ENCODE results near the gene AXIN1. TPM values are rescaled to one million over a fixed set of nuclear protein-coding genes. Genes with fewer than 3 reads are reported as not detected.

Gene AXIN1
- total RNA-seq, 1 donor from 2014 or later: 13.6 TPM

GRCh38 chr16:303760-304505, 48.6 kb downstream of the AXIN1 start:
- DNase-seq (ENCODE audit: low read depth in 2 of 2): peak in 1 of 2 donors; percentile 18

GRCh38 chr16:301950-302349, 50.6 kb downstream of the AXIN1 start:
- DNase-seq (ENCODE audit: low read depth in 2 of 2): no peak

- DNase-seq (ENCODE audit: low read depth in 2 of 2): no peak
Measured at GRCh38 chr16:301235-301634, 51.3 kb downstream of the AXIN1 start.

- no peak for DNase-seq (ENCODE audit: low read depth in 2 of 2)
Measured at GRCh38 chr16:297832-298231, 54.7 kb downstream of the AXIN1 start.

GRCh38 chr16:296806-297510, 55.6 kb downstream of the AXIN1 start:
- no peak for DNase-seq (ENCODE audit: low read depth in 2 of 2)

- no peak for DNase-seq (ENCODE audit: low read depth in 2 of 2)
Measured at GRCh38 chr16:296276-296675, 56.2 kb downstream of the AXIN1 start.

- no peak for DNase-seq (ENCODE audit: low read depth in 2 of 2)
Measured at GRCh38 chr16:293043-293775, 59.3 kb downstream of the AXIN1 start.

GRCh38 chr16:291539-291938, 61.0 kb downstream of the AXIN1 start:
- DNase-seq (ENCODE audit: low read depth in 2 of 2): no peak

GRCh38 chr16:290681-291405, 61.7 kb downstream of the AXIN1 start:
- no peak for DNase-seq (ENCODE audit: low read depth in 2 of 2)

- no peak for DNase-seq (ENCODE audit: low read depth in 2 of 2)
Measured at GRCh38 chr16:290015-290680, 62.4 kb downstream of the AXIN1 start.

GRCh38 chr16:289395-289997, 63.0 kb downstream of the AXIN1 start:
- DNase-seq (ENCODE audit: low read depth in 2 of 2): no peak

GRCh38 chr16:287981-288920, 64.3 kb downstream of the AXIN1 start:
- no peak for DNase-seq (ENCODE audit: low read depth in 2 of 2)

- no peak for DNase-seq (ENCODE audit: low read depth in 2 of 2)
Measured at GRCh38 chr16:287298-287811, 65.2 kb downstream of the AXIN1 start.

- no peak for DNase-seq (ENCODE audit: low read depth in 2 of 2)
Measured at GRCh38 chr16:286491-287297, 65.8 kb downstream of the AXIN1 start.

GRCh38 chr16:285146-286055, 67.1 kb downstream of the AXIN1 start:
- DNase-seq (ENCODE audit: low read depth in 2 of 2): no peak

GRCh38 chr16:284204-285120, 68.1 kb downstream of the AXIN1 start:
- no peak for DNase-seq (ENCODE audit: low read depth in 2 of 2)

All from dermis microvascular lymphatic vessel endothelial cell (primary cell).